ENCODE data around the gene GPR39.
A peak's percentile ranks its signal among the peaks of the same experiment; 100 is the strongest.

GPR39 gene

GRCh38 chr2:132642415-132642814 is 225.8 kb downstream of the GPR39 start:
- no peak for DNase-seq (ENCODE audit: low spot score)

GRCh38 chr2:132645176-132645575 is 228.6 kb downstream of the GPR39 start:
- DNase-seq (ENCODE audit: low spot score) = peak; percentile 4

- DNase-seq (ENCODE audit: low spot score) = no peak
Observed at GRCh38 chr2:132645722-132646539, 229.3 kb downstream of the GPR39 start.

GRCh38 chr2:132646540-132647108 is 230.0 kb downstream of the GPR39 start:
- DNase-seq (ENCODE audit: low spot score) = no peak

- no peak for DNase-seq (ENCODE audit: low spot score)
Observed at GRCh38 chr2:132651115-132652045, 234.8 kb downstream of the GPR39 start.

GRCh38 chr2:132652474-132652873 is 235.9 kb downstream of the GPR39 start:
- DNase-seq (ENCODE audit: low spot score) = no peak

- DNase-seq (ENCODE audit: low spot score) = no peak
Observed at GRCh38 chr2:132654335-132654734, 237.7 kb downstream of the GPR39 start.

- no peak for DNase-seq (ENCODE audit: low spot score)
Observed at GRCh38 chr2:132654968-132655367, 238.4 kb downstream of the GPR39 start.

- no peak for DNase-seq (ENCODE audit: low spot score)
Observed at GRCh38 chr2:132656266-132656975, 239.8 kb downstream of the GPR39 start.

GRCh38 chr2:132659331-132659730 is 242.7 kb downstream of the GPR39 start:
- no peak for DNase-seq (ENCODE audit: low spot score)

- no peak for DNase-seq (ENCODE audit: low spot score)
Observed at GRCh38 chr2:132662732-132663131, 246.1 kb downstream of the GPR39 start.

GRCh38 chr2:132664096-132664495 is 247.5 kb downstream of the GPR39 start:
- no peak for DNase-seq (ENCODE audit: low spot score)

- DNase-seq (ENCODE audit: low spot score) = no peak
Observed at GRCh38 chr2:132665401-132666140, 249.0 kb downstream of the GPR39 start.

- DNase-seq (ENCODE audit: low spot score) = no peak
Observed at GRCh38 chr2:132667706-132668105, 251.1 kb downstream of the GPR39 start.

- no peak for DNase-seq (ENCODE audit: low spot score)
Observed at GRCh38 chr2:132668189-132668823, 251.7 kb downstream of the GPR39 start.

- no peak for DNase-seq (ENCODE audit: low spot score)
Observed at GRCh38 chr2:132668987-132669907, 252.6 kb downstream of the GPR39 start.

- no peak for DNase-seq (ENCODE audit: low spot score)
Observed at GRCh38 chr2:132669908-132670495, 253.4 kb downstream of the GPR39 start, which contains the start of gene LYPD1. LYPD1 (minus strand) TSS chr2:132670205; CDS start chr2:132669932, 273 bp downstream.

- DNase-seq (ENCODE audit: low spot score) = no peak
Observed at GRCh38 chr2:132670496-132671150, 254.0 kb downstream of the GPR39 start.

Measured in cerebellar cortex (tissue), 1 donor.